Fibroblast of skin of right biceps (primary cell): ENCODE measurements around the gene GRID1.

Experiments used
- DNase-seq: peaks from one replicate; pipeline ENCODE4 v3.0.0-alpha.2; 2013

GRID1 gene

GRCh38 chr10:86024281-86025041, 342.1 kb downstream of the GRID1 start:
- no peak for DNase-seq

- DNase-seq: no peak
These were observed 342.7 kb downstream of the GRID1 start for GRCh38 chr10:86023931-86024280.

- no peak for DNase-seq
These were observed 343.3 kb downstream of the GRID1 start for GRCh38 chr10:86023336-86023735.

- no peak for DNase-seq
These were observed 343.7 kb downstream of the GRID1 start for GRCh38 chr10:86022906-86023305.

- no peak for DNase-seq
These were observed 346.5 kb downstream of the GRID1 start for GRCh38 chr10:86020134-86020533.

GRCh38 chr10:86019141-86019540, 347.5 kb downstream of the GRID1 start:
- DNase-seq: no peak

GRCh38 chr10:86018735-86019058, 347.9 kb downstream of the GRID1 start:
- no peak for DNase-seq

GRCh38 chr10:86017841-86018734, 348.5 kb downstream of the GRID1 start:
- DNase-seq: no peak

GRCh38 chr10:86013568-86013967, 353.0 kb downstream of the GRID1 start:
- DNase-seq: no peak

GRCh38 chr10:86007171-86007570, 359.4 kb downstream of the GRID1 start:
- DNase-seq: no peak

- no peak for DNase-seq
These were observed 362.3 kb downstream of the GRID1 start for GRCh38 chr10:86004337-86004736.

- DNase-seq: no peak
These were observed 363.4 kb downstream of the GRID1 start for GRCh38 chr10:86003201-86003621.

GRCh38 chr10:86001521-86001920, 365.1 kb downstream of the GRID1 start:
- DNase-seq: no peak

GRCh38 chr10:85997544-85997943, 369.1 kb downstream of the GRID1 start:
- no peak for DNase-seq

GRCh38 chr10:85995791-85996190, 370.8 kb downstream of the GRID1 start:
- DNase-seq: peak; percentile 2

- DNase-seq: no peak
These were observed 372.6 kb downstream of the GRID1 start for GRCh38 chr10:85993840-85994507.

GRCh38 chr10:85993140-85993539, 373.5 kb downstream of the GRID1 start:
- no peak for DNase-seq

- DNase-seq: no peak
These were observed 374.3 kb downstream of the GRID1 start for GRCh38 chr10:85992324-85992723.

GRCh38 chr10:85986777-85987176, 379.8 kb downstream of the GRID1 start:
- no peak for DNase-seq

GRCh38 chr10:85983051-85983450, 383.5 kb downstream of the GRID1 start:
- DNase-seq: no peak

- DNase-seq: no peak
These were observed 387.0 kb downstream of the GRID1 start for GRCh38 chr10:85979598-85979997.

GRCh38 chr10:85978566-85979358, 387.8 kb downstream of the GRID1 start:
- no peak for DNase-seq

GRCh38 chr10:85977642-85978041, 389.0 kb downstream of the GRID1 start:
- DNase-seq: no peak
